Fibroblast of peridontal ligament (primary cell): ENCODE measurements around the gene LRRFIP1.
A peak's percentile ranks its signal among the peaks of the same experiment; 100 is the strongest.
"Not testable (repeated sequence)": the region's sequence is repeated elsewhere in the genome, so short reads cannot be mapped to it uniquely, and the experiment has no call there.

Source experiments
- DNase-seq: peaks from one replicate; pipeline ENCODE4 v3.0.0-alpha.2; 2010; ENCODE audit errors: extremely low read depth

Gene LRRFIP1

GRCh38 chr2:237664151-237664550 lies 36.8 kb downstream of the LRRFIP1 start:
- DNase-seq: no peak

- DNase-seq: no peak
Measured at GRCh38 chr2:237665713-237666143, 38.3 kb downstream of the LRRFIP1 start.

GRCh38 chr2:237666606-237667005 lies 39.2 kb downstream of the LRRFIP1 start:
- no peak for DNase-seq

- not testable (repeated sequence) for DNase-seq
Measured at GRCh38 chr2:237667050-237667576, 39.7 kb downstream of the LRRFIP1 start.

- no peak for DNase-seq
Measured at GRCh38 chr2:237667893-237668292, 40.5 kb downstream of the LRRFIP1 start.

- DNase-seq: no peak
Measured at GRCh38 chr2:237668440-237668839, 41.1 kb downstream of the LRRFIP1 start.

GRCh38 chr2:237669283-237669627 lies 41.9 kb downstream of the LRRFIP1 start:
- DNase-seq: no peak

GRCh38 chr2:237669628-237670392 lies 42.4 kb downstream of the LRRFIP1 start:
- peak; percentile 99 for DNase-seq

GRCh38 chr2:237670641-237671040 lies 43.3 kb downstream of the LRRFIP1 start:
- no peak for DNase-seq

- no peak for DNase-seq
Measured at GRCh38 chr2:237671466-237672138, 44.2 kb downstream of the LRRFIP1 start.

- no peak for DNase-seq
Measured at GRCh38 chr2:237672731-237673129, 45.3 kb downstream of the LRRFIP1 start.

GRCh38 chr2:237673130-237674001 lies 46.0 kb downstream of the LRRFIP1 start:
- DNase-seq: peak; percentile 63

GRCh38 chr2:237674731-237675276 lies 47.4 kb downstream of the LRRFIP1 start:
- DNase-seq: peak; percentile 64

- DNase-seq: no peak
Measured at GRCh38 chr2:237675316-237675715, 47.9 kb downstream of the LRRFIP1 start.

- no peak for DNase-seq
Measured at GRCh38 chr2:237680702-237681478, 53.5 kb downstream of the LRRFIP1 start.

GRCh38 chr2:237682151-237682550 lies 54.8 kb downstream of the LRRFIP1 start:
- no peak for DNase-seq

- no peak for DNase-seq
Measured at GRCh38 chr2:237682856-237683670, 55.7 kb downstream of the LRRFIP1 start.

GRCh38 chr2:237685408-237685807 lies 58.0 kb downstream of the LRRFIP1 start:
- no peak for DNase-seq

GRCh38 chr2:237686659-237687136 lies 59.3 kb downstream of the LRRFIP1 start:
- DNase-seq: no peak

GRCh38 chr2:237688081-237688480 lies 60.7 kb downstream of the LRRFIP1 start:
- no peak for DNase-seq
